GM18909 (cell line): Measurements from ENCODE around the gene CDH4.

Experiments used
- ATAC-seq: cut with Tn5 transposase; IDR thresholded peaks from one replicate; pipeline ENCODE4 v1.9.1; 2021; ENCODE audit warnings: mild to moderate bottlenecking; ENCODE audit not compliant: unreplicated experiment, poor library complexity

CDH4 gene

GRCh38 chr20:61629602-61630390 lies 377.7 kb downstream of the CDH4 start:
- no peak for ATAC-seq

- no peak for ATAC-seq
Observed at GRCh38 chr20:61630391-61630650, 378.3 kb downstream of the CDH4 start.

- ATAC-seq, result no peak
Observed at GRCh38 chr20:61630816-61631215, 378.8 kb downstream of the CDH4 start.

- no peak for ATAC-seq
Observed at GRCh38 chr20:61631751-61632150, 379.7 kb downstream of the CDH4 start.

- no peak for ATAC-seq
Observed at GRCh38 chr20:61633004-61633403, 380.9 kb downstream of the CDH4 start.

- no peak for ATAC-seq
Observed at GRCh38 chr20:61634376-61635145, 382.5 kb downstream of the CDH4 start.

- ATAC-seq, result no peak
Observed at GRCh38 chr20:61635721-61636455, 383.8 kb downstream of the CDH4 start.

- ATAC-seq, result no peak
Observed at GRCh38 chr20:61636531-61637116, 384.6 kb downstream of the CDH4 start.

GRCh38 chr20:61638802-61639585 lies 386.9 kb downstream of the CDH4 start:
- ATAC-seq, result no peak

- ATAC-seq, result no peak
Observed at GRCh38 chr20:61640131-61640870, 388.2 kb downstream of the CDH4 start.

GRCh38 chr20:61640871-61641245 lies 388.8 kb downstream of the CDH4 start:
- ATAC-seq, result no peak

GRCh38 chr20:61643656-61644377 lies 391.8 kb downstream of the CDH4 start:
- no peak for ATAC-seq

- ATAC-seq, result no peak
Observed at GRCh38 chr20:61644378-61645076, 392.5 kb downstream of the CDH4 start.

- ATAC-seq, result no peak
Observed at GRCh38 chr20:61645732-61646131, 393.7 kb downstream of the CDH4 start.

GRCh38 chr20:61646453-61646852 lies 394.4 kb downstream of the CDH4 start:
- ATAC-seq, result no peak

- ATAC-seq, result no peak
Observed at GRCh38 chr20:61646986-61647385, 394.9 kb downstream of the CDH4 start.

GRCh38 chr20:61647702-61648101 lies 395.6 kb downstream of the CDH4 start:
- no peak for ATAC-seq

- ATAC-seq, result no peak
Observed at GRCh38 chr20:61649105-61649859, 397.2 kb downstream of the CDH4 start.
